ENCODE measurements around the gene ENPP7. TPM values are rescaled to one million over a fixed set of nuclear protein-coding genes. Genes with fewer than 3 reads are reported as not detected.
"Not testable (repeated sequence)": the region's sequence is repeated elsewhere in the genome, so short reads cannot be mapped to it uniquely, and the experiment has no call there.

The ENPP7 gene
- total RNA-seq, 2 donors from 2014 or later, result not detected

DNA sequence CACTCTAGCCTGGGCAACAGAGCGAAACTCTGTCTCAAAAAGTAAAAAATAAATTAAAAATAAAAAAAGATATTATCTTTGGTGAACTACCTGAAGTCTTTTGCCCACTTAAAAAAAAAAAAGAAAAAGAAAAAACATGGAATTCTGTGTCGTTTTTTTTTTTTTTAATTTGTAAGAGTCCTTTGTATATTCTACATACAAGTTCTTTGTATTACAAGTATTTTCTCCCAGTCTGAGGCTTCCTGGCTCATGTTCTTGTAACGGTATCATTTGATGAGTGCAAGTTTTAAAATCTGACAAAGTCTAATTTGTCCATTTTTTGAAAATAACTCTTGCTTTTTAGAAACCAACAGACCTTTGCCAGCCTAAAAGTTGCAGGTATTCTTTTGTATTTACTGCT lies 35.0 kb downstream of the ENPP7 start:
- Histone ChIP-seq H3K9me3 (no peaks in the 10 kb centered on the region), H3K4me1 (ENCODE audit: control insufficient read depth in 1 of 2, low read depth in 2 of 2) (no peaks in the 10 kb centered on the region), H3K27ac (no peak overlapping the region), H3K36me3 (no peaks in the 10 kb centered on the region), H3K4me3 (no peak overlapping the region), H3K27me3 (replicated peaks; ENCODE audit: insufficient read depth) (no peaks in the 10 kb centered on the region)
- DNase-seq (ENCODE audit: low spot score) (no peak), ATAC-seq (ENCODE audit: insufficient number of reproducible peaks, low FRiP score, low read depth) (no peak)
- TF ChIP-seq, protein P1, sequence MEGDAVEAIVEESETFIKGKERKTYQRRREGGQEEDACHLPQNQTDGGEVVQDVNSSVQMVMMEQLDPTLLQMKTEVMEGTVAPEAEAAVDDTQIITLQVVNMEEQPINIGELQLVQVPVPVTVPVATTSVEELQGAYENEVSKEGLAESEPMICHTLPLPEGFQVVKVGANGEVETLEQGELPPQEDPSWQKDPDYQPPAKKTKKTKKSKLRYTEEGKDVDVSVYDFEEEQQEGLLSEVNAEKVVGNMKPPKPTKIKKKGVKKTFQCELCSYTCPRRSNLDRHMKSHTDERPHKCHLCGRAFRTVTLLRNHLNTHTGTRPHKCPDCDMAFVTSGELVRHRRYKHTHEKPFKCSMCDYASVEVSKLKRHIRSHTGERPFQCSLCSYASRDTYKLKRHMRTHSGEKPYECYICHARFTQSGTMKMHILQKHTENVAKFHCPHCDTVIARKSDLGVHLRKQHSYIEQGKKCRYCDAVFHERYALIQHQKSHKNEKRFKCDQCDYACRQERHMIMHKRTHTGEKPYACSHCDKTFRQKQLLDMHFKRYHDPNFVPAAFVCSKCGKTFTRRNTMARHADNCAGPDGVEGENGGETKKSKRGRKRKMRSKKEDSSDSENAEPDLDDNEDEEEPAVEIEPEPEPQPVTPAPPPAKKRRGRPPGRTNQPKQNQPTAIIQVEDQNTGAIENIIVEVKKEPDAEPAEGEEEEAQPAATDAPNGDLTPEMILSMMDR (IDR thresholded peaks at IDR 0.05), result no peak

DNA sequence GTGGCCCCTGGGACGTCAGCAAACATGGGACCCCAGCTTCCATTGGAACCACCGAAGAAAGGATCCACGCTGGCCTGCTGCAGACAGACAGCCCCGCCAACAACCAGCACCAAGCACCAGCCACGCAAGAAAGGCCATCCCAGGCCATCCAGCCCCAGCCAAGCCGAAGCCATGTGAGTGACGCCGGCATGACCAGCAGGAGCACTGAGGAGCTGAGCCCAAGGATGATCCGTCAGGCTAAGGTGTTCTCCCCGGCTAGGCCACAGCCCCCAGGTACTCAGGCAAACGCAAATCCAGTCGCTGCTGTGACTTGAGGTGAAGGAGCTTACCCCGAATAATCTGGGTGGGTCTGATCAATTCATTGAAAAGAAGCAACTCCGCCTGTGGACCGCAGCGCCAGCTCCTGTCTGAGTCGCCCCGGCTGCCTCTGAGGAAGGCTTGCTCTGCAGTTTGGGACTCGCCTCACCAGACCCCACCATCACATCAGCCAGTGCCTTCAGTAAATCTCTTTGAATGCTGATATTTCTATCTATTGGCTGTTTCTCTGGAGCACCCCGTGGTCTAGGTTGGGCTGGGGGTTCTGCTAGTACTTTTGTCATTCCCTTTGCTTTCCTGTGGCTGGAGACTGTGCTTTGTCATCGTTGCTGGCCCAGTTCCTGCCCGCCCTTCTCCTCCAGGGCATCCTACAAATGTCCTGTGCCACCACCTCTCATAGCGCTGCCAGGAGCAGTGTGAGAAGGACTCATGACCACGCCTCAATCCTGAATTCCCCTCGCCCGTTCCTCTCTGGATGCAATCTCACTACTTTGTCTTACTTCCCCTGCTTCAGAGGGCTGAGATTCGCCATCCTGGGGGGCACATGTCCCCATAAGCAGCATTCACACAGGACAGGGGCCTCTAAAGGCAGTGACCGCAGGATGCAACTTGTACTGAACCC lies 39.1 kb downstream of the ENPP7 start:
- Histone ChIP-seq H3K4me3 (no peak overlapping the region), H3K9me3 (no peaks in the 10 kb centered on the region), H3K27me3 (replicated peaks; ENCODE audit: insufficient read depth) (no peaks in the 10 kb centered on the region), H3K36me3 (no peaks in the 10 kb centered on the region), H3K27ac (no peak overlapping the region), H3K4me1 (ENCODE audit: control insufficient read depth in 1 of 2, low read depth in 2 of 2) (no peaks in the 10 kb centered on the region)
- TF ChIP-seq, protein P1 (IDR thresholded peaks at IDR 0.05), result no peak
- ATAC-seq (ENCODE audit: insufficient number of reproducible peaks, low FRiP score, low read depth), result no peak
- DNase-seq (ENCODE audit: low spot score), result no peak

DNA sequence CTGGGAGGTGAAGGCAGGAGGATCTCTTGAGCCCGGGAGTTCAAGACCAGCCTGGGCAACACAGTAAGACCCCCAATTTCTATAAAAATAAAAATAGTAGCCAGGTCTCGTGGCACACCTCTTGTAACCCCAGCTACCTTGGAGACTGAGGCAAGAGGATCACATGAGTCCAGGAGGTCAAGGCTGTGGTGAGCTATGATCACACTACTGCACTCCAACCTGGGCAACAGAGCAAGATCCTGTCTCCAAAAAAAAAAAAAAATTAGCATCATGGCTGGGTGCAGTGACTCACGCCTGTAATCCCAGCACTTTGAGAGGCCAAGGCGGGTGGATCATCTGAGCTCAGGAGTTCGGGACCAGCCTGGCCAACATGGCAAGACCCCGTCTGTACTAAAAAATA lies 40.5 kb downstream of the ENPP7 start:
- TF ChIP-seq, protein P1 (IDR thresholded peaks at IDR 0.05), result no peak
- Histone ChIP-seq H3K27ac (no peak overlapping the region), H3K9me3 (no peaks in the 10 kb centered on the region), H3K36me3 (no peaks in the 10 kb centered on the region), H3K4me1 (ENCODE audit: control insufficient read depth in 1 of 2, low read depth in 2 of 2) (no peaks in the 10 kb centered on the region), H3K27me3 (replicated peaks; ENCODE audit: insufficient read depth) (no peaks in the 10 kb centered on the region), H3K4me3 (no peak overlapping the region)
- DNase-seq (ENCODE audit: low spot score) (no peak), ATAC-seq (ENCODE audit: insufficient number of reproducible peaks, low FRiP score, low read depth) (no peak)

DNA sequence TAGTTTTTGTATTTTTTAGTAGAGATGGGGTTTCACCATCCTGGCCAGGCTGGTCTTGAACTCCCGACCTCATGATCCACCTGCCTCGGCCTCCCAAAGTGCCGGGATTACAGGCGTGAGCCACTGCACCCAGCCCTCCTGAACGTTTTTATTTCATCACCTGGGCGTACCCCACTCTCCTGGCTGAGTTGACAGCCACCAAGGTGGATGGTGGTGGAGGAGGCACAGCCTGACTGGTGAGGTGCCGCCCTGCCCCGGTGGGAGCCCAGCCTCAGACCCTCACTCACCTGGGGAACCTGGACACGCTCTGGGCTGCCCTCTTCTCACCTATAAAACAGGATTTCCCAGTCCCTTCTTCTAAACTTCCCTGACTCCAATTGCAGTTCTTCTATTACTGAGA lies 42.0 kb downstream of the ENPP7 start:
- not testable (repeated sequence) for H3K4me1 ChIP-seq (ENCODE audit: control insufficient read depth in 1 of 2, low read depth in 2 of 2); H3K36me3 ChIP-seq; H3K27ac ChIP-seq; DNase-seq (ENCODE audit: low spot score); H3K27me3 ChIP-seq (replicated peaks; ENCODE audit: insufficient read depth); ATAC-seq (ENCODE audit: insufficient number of reproducible peaks, low FRiP score, low read depth); H3K4me3 ChIP-seq; H3K9me3 ChIP-seq

DNA sequence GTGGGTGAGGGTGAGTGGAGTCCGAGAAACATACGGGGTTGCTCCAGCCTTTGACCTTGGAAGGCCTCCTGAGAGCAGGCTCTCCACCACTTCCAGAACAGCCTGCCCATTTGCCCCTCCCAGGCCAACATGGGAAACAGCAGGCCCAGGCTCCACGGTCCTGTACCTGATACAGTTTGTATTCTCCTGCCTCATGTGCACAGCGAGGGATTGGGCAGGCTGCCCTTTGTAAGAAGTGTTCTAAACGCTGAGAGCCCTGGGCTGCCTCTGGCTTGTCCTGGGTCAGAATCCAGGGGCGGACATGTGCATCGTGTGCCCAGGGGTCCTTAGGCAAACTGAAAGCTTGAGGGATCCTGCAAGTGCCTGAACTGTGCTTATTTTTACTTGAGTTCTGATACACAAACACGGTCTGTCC lies 43.8 kb downstream of the ENPP7 start:
- TF ChIP-seq, protein P1 (IDR thresholded peaks at IDR 0.05), result no peak
- no peak overlapping the region for H3K4me3 ChIP-seq
- H3K27me3 ChIP-seq (replicated peaks; ENCODE audit: insufficient read depth), result peaks cover 9% of the 10 kb centered on the region
- no peaks in the 10 kb centered on the region for H3K36me3 ChIP-seq
- peaks cover 7 to 14% of the 10 kb centered on the region in 2 donors for H3K4me1 ChIP-seq (ENCODE audit: control insufficient read depth in 1 of 2, low read depth in 2 of 2)
- H3K27ac ChIP-seq, result no peak overlapping the region
- no peaks in the 10 kb centered on the region for H3K9me3 ChIP-seq
- no peak for ATAC-seq (ENCODE audit: insufficient number of reproducible peaks, low FRiP score, low read depth)
- no peak for DNase-seq (ENCODE audit: low spot score)

Measured in thoracic aorta (tissue), 2 donors.